ENCODE measurements around the gene RABL6.
"Not testable (repeated sequence)": the region's sequence is repeated elsewhere in the genome, so short reads cannot be mapped to it uniquely, and the experiment has no call there.

The RABL6 gene

GRCh38 chr9:136776947-136777346, 30.8 kb upstream of the RABL6 start:
- no peak for DNase-seq (ENCODE audit: low read depth, low spot score)

- DNase-seq (ENCODE audit: low read depth, low spot score), result no peak
These were observed 30.4 kb upstream of the RABL6 start for GRCh38 chr9:136777359-136777758.

GRCh38 chr9:136779808-136780207, 27.9 kb upstream of the RABL6 start:
- no peak for DNase-seq (ENCODE audit: low read depth, low spot score)

GRCh38 chr9:136782452-136782851, 25.3 kb upstream of the RABL6 start:
- no peak for DNase-seq (ENCODE audit: low read depth, low spot score)

GRCh38 chr9:136784249-136784996, 23.3 kb upstream of the RABL6 start:
- no peak for DNase-seq (ENCODE audit: low read depth, low spot score)

GRCh38 chr9:136784997-136785361, 22.8 kb upstream of the RABL6 start:
- DNase-seq (ENCODE audit: low read depth, low spot score), result no peak

GRCh38 chr9:136785565-136786355, 22.0 kb upstream of the RABL6 start:
- DNase-seq (ENCODE audit: low read depth, low spot score), result not testable (repeated sequence)

- DNase-seq (ENCODE audit: low read depth, low spot score), result no peak
These were observed 21.3 kb upstream of the RABL6 start for GRCh38 chr9:136786451-136786850.

GRCh38 chr9:136786983-136787382, 20.8 kb upstream of the RABL6 start:
- DNase-seq (ENCODE audit: low read depth, low spot score), result not testable (repeated sequence)

- DNase-seq (ENCODE audit: low read depth, low spot score), result peak; percentile 34
These were observed 19.9 kb upstream of the RABL6 start for GRCh38 chr9:136787690-136788400.

- DNase-seq (ENCODE audit: low read depth, low spot score), result not testable (repeated sequence)
These were observed 18.9 kb upstream of the RABL6 start for GRCh38 chr9:136788644-136789522.

- DNase-seq (ENCODE audit: low read depth, low spot score), result no peak
These were observed 18.2 kb upstream of the RABL6 start for GRCh38 chr9:136789523-136789937.

- DNase-seq (ENCODE audit: low read depth, low spot score), result peak; percentile 100
These were observed 16.9 kb upstream of the RABL6 start, which contains the start of gene TMEM141 for GRCh38 chr9:136790640-136791515. Gene TMEM141, plus strand, starts transcription at chr9:136791344. Its CDS starts 27 bp downstream, at chr9:136791371.

- DNase-seq (ENCODE audit: low read depth, low spot score), result peak; percentile 25
These were observed 16.1 kb upstream of the RABL6 start for GRCh38 chr9:136791516-136792276.

GRCh38 chr9:136792321-136793085, 15.2 kb upstream of the RABL6 start:
- DNase-seq (ENCODE audit: low read depth, low spot score), result no peak

GRCh38 chr9:136793086-136793946, 14.4 kb upstream of the RABL6 start:
- DNase-seq (ENCODE audit: low read depth, low spot score), result no peak

- no peak for DNase-seq (ENCODE audit: low read depth, low spot score)
These were observed 13.3 kb upstream of the RABL6 start for GRCh38 chr9:136794281-136794999.
